ENCODE results near the gene MAPK8IP2.

Gene MAPK8IP2
- 0.24 to 1.3 (median 0.42) reads per million in 4 donors for total RNA-seq

GRCh38 chr22:50600538-50600937 is at the start of gene MAPK8IP2:
TSS of gene MAPK8IP2 (plus strand) at chr22:50600793. CDS start at chr22:50600819, 26 bp downstream.
- no peak for DNase-seq

GRCh38 chr22:50551160-50551752 is 49.3 kb upstream of the MAPK8IP2 start:
- no peak for DNase-seq

GRCh38 chr22:50553310-50553709 is 47.3 kb upstream of the MAPK8IP2 start:
- DNase-seq: no peak

GRCh38 chr22:50556703-50557102 is 43.9 kb upstream of the MAPK8IP2 start:
- DNase-seq: no peak

- no peak for DNase-seq
Observed at GRCh38 chr22:50560034-50560433, 40.6 kb upstream of the MAPK8IP2 start.

- no peak for DNase-seq
Observed at GRCh38 chr22:50561401-50562358, 38.9 kb upstream of the MAPK8IP2 start.

GRCh38 chr22:50562523-50563412 is 37.8 kb upstream of the MAPK8IP2 start, which contains the start of gene SYCE3:
TSS of gene SYCE3 (minus strand) at chr22:50562919. CDS start at chr22:50556405, 6,514 bp downstream.
- peak; percentile 95 to 97 (median 96) for DNase-seq

- no peak for DNase-seq
Observed at GRCh38 chr22:50563413-50564160, 37.0 kb upstream of the MAPK8IP2 start.

GRCh38 chr22:50564289-50564688 is 36.3 kb upstream of the MAPK8IP2 start:
- DNase-seq: no peak

- no peak for DNase-seq
Observed at GRCh38 chr22:50567721-50568252, 32.8 kb upstream of the MAPK8IP2 start.

- DNase-seq: no peak
Observed at GRCh38 chr22:50568626-50569025, 32.0 kb upstream of the MAPK8IP2 start.

- DNase-seq: no peak
Observed at GRCh38 chr22:50569041-50569459, 31.5 kb upstream of the MAPK8IP2 start.

GRCh38 chr22:50569896-50570535 is 30.6 kb upstream of the MAPK8IP2 start:
- no peak for DNase-seq

- no peak for DNase-seq
Observed at GRCh38 chr22:50570861-50571260, 29.7 kb upstream of the MAPK8IP2 start.

GRCh38 chr22:50571264-50572175 is 29.1 kb upstream of the MAPK8IP2 start:
- DNase-seq: no peak

- DNase-seq: no peak
Observed at GRCh38 chr22:50572965-50573364, 27.6 kb upstream of the MAPK8IP2 start.

GRCh38 chr22:50573491-50574382 is 26.9 kb upstream of the MAPK8IP2 start:
- DNase-seq: no peak

GRCh38 chr22:50574383-50574755 is 26.2 kb upstream of the MAPK8IP2 start:
- no peak for DNase-seq

GRCh38 chr22:50575426-50575941 is 25.1 kb upstream of the MAPK8IP2 start:
- no peak for DNase-seq

All from T-helper 1 cell (primary cell).